HG02852 (cell line): ENCODE data around the gene UBE2V1.
"Not testable (repeated sequence)": the region's sequence is repeated elsewhere in the genome, so short reads cannot be mapped to it uniquely, and the experiment has no call there.

ENCODE experiments used
- ATAC-seq: cut with Tn5 transposase; IDR thresholded peaks from one replicate; pipeline ENCODE4 v1.9.1; 2021; ENCODE audit warnings: mild to moderate bottlenecking, moderate library complexity; ENCODE audit not compliant: unreplicated experiment

Gene UBE2V1

DNA sequence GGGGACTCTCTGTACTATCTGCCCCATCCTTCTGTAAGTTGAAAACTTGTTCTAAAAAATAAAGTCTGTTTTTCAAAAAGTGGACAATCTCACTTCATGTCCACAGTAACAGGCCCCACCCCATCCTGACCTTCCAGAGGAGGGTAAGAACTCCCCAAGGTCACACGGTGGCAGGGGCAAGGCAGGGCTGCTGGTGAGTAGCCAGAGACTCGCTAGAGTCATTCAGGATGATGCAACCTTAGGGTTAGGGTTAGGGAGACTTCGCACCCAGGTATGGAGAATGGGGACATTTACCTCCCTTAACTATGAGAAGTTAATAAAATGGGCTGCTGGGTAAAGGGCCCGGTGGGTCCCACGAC is 25.1 kb upstream of the UBE2V1 start:
- ATAC-seq = no peak

GRCh38 chr20:50137702-50138101 is 24.8 kb upstream of the UBE2V1 start:
- not testable (repeated sequence) for ATAC-seq

- no peak for ATAC-seq
Measured at GRCh38 chr20:50136822-50137599, 24.1 kb upstream of the UBE2V1 start.

GRCh38 chr20:50135157-50135556 is 22.2 kb upstream of the UBE2V1 start:
- not testable (repeated sequence) for ATAC-seq

DNA sequence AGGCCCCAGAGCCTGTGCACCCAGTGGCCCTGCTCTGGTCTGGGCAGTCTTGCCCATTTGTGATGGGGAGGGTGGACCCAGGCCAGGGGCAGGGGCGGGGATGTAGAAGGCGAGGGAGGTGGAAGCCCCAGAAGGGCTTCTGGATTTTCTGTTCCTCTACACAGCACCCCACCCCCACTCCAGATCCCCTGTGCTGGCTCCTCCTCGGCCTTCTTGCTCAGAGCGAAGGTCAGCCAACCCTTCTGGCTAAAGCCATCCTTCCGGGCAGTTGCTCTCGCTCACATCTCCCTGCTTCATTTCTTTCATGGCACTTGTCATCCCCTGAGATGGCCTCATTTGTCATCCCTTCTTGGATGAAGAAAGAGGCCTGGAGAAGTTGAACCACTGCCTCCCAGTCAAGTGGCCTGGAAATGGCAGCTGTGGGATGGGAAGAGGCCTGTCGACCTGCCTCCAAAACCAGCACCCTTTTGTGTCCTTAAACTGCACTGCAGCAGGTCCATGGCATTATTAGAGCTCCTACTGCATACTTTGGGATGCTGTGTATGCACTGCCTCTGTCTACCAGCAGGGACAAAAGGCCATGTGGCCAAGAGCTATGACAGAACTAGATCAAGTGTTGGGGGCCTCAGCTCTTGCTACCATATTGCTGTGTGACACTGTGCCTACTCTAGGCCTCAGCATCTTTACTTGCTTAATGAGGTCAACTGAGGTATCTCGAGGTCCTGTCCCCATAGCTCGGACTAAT is 20.7 kb upstream of the UBE2V1 start:
- no peak for ATAC-seq

- no peak for ATAC-seq
Measured at GRCh38 chr20:50133041-50133440, 20.1 kb upstream of the UBE2V1 start.

- no peak for ATAC-seq
Measured at GRCh38 chr20:50130995-50131394, 18.0 kb upstream of the UBE2V1 start.

GRCh38 chr20:50130356-50130723 is 17.4 kb upstream of the UBE2V1 start:
- no peak for ATAC-seq

DNA sequence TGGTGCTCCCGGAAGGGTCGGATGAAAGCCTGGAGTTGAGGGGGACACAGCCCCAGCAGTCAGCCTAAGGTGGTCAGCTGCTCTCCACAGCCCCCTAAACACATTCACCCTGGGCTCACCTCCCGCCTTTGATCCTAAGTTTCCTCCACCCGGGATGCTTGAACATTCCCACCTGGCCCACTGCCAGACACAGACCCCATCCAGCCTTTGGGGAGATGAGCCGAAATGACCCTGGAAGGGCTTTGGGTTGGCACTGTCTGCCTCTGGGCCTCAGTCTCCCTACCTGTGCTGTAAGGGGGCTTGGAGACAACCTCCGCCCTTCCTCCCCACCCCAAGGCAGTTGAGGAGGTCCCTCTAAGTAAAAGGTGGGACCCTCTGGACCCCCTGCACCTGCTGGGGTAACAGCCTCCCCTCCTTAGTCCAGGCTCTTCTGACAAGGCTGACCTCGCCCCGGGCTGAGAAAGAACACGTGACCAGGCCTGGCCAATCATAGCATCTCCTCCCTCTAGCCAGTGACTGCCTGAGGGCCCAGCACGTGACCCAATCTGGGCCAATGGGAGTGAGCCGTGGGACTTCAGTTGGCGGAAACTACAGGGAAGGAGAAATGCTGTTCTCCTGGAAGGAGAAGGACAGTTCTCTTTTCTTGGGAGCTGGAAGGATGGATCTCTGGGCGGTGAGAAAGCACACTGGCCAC is 16.9 kb upstream of the UBE2V1 start:
- ATAC-seq = no peak

DNA sequence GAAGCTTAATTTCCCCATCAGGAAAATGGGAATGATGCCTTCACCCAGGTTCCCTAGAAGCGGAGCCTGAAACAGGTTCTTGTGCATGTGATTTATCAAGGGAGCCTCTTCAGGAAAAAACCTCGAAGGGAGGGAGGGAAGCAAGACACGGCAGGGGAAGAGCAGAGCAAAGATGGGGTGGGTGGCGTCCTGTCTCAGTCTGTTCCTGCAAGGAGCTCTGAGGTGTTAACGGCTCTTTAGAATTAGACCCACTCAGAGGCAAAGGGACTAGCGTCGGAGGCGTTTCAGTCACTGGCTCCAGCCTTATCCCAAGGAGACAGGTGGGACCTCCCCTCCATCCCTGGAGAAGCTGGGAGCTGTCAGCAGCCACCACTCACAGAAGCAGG is 15.6 kb upstream of the UBE2V1 start:
- ATAC-seq = no peak

- no peak for ATAC-seq
Measured at GRCh38 chr20:50127587-50128519, 14.9 kb upstream of the UBE2V1 start.

- ATAC-seq = no peak
Measured at GRCh38 chr20:50126662-50127061, 13.7 kb upstream of the UBE2V1 start.

- ATAC-seq = no peak
Measured at GRCh38 chr20:50125279-50125678, 12.3 kb upstream of the UBE2V1 start.

- ATAC-seq = no peak
Measured at GRCh38 chr20:50124496-50124895, 11.5 kb upstream of the UBE2V1 start.

DNA sequence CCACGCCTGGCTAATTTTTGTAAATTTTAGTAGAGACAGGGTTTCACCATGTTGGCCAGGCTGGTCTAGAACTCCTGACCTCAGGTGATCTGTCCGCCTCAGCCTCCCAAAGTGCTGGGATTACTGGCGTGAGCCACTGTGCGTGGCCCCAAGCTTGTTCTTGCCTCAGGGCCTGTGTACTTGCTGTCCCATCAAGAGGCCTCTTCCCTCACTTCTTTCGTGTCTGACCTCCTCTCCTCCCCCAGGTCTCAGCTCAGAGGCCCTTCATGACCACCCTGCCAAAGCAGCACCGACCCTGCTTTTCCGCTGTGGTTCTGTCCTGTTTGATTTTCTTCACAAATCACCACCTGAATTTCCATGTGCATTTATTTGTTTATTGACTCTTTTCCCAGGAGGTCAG is 10.5 kb upstream of the UBE2V1 start:
- no peak for ATAC-seq

DNA sequence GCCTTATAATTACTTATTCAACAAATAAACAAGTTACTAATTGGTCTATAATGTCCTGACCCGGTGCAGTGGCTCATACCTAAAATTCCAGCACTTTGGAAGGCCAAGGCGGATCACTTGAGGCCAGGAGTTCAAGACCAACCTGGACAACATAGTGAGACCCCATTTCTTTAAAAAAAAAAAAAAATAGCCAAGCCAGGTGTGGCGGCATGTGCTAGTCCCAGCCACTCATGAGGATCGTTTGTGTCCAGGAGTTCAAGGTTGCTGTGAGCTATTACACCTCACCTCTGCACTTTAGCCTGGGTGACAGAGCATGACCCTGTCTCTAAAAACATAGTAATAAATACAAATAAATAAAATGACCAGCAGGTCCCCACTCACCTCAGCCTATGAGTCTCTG is 9.8 kb upstream of the UBE2V1 start:
- no peak for ATAC-seq

- ATAC-seq = no peak
Measured at GRCh38 chr20:50121858-50122271, 8.9 kb upstream of the UBE2V1 start.

DNA sequence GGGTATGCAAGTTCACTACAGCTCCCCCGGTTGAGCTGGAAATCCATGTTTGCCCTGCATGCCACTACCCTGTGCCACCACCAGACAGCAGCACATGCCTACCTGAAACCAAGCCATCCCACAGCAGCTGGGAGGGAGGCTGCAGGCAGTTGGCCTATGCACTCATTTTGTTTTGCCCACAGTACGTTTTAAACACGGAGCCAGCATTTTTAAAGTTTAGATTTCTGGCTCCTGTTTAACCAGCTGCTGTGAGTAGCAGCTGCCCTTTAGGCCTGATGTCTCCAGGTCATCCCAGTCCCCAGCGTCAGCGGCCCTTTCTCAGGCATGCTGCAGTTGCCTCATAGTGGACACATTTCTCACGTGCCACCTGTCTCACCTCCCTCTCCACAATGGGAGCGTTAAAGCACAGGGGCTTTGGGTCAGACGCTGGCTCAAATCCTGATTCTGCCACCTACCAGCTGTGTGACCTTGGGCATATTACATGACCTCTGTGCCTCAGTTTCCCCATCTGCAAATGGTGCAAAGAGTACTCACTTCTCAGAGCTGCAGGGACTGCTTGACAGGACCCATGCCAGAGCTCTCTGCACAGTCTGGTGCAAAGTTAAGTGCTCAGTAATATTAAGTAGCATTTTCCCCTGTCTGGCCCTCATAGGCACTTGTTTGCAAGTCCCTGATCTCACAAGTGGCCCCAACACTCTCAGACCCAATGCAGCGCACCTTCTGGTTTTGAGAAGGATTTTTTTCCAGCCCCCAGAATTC is 8.2 kb upstream of the UBE2V1 start:
- ATAC-seq = no peak

DNA sequence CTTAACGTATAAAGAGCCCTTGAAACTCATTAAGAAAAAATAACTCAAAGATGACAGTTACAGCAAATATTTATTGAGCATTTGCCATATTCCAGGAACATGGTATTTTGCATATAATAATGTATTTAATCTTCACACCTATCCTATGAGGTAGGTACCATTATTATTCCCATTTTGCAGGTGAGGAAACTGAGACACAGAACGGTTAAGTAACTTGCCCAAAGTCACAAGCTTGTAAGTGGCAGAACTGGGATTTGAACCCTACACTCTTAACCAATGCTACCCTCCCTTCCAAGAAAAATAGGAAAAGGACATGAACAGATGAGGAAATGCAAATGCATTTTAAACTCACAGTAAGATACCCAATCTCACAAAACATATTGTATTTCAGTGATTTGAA is 5.3 kb upstream of the UBE2V1 start:
- no peak for ATAC-seq

- ATAC-seq = no peak
Measured at GRCh38 chr20:50116368-50116999, 3.5 kb upstream of the UBE2V1 start.
